HCT116 (cell line): Measurements from ENCODE around the gene ZNF367. TPM values are rescaled to one million over a fixed set of nuclear protein-coding genes. Genes with fewer than 3 reads are reported as not detected.

Experiments used
- ATAC-seq: fragments of 200-7000 bp; cut with Tn5 transposase; 2 replicates; pipeline ENCODE4 v1.9.1; 2020; ENCODE audit warnings: mild to moderate bottlenecking, moderate library complexity
- BruUV-seq: library from RNA; stranded (reverse); fragments of 400-500 nt; replicated peaks from 2 replicates; lab custom pipeline; 2021; lab: Mats Ljungman, UMichigan
- CTCF ChIA-PET: fragments of 300-600 bp; sonication (Branson Sonifier 250); formaldehyde crosslinking; loops from one replicate; lab custom pipeline; 2021; ENCODE audit warnings: antibody characterized with exemption; lab: Charles Lee
- POLR2A ChIA-PET: fragments of 300-600, 350-600 bp; sonication (Branson Sonifier 250); formaldehyde crosslinking; loops from one replicate; lab custom pipeline; 2021; ENCODE audit warnings: antibody characterized with exemption; lab: Charles Lee
- RAD21 ChIA-PET, 2 experiments: fragments of 300-600 bp; sonication (Branson Sonifier 250); formaldehyde crosslinking; loops; one replicate each; lab custom pipeline; 2023; ENCODE audit warnings: low total read pairs in 2 of 2; ENCODE audit not compliant: uncharacterized antibody in 2 of 2, unreplicated experiment in 2 of 2, low non-redundant PET in 1 of 2; lab: Charles Lee
- DNase-seq: peaks from one replicate; pipeline ENCODE4 v3.0.0-alpha.2; 2010; ENCODE audit warnings: low read depth, low spot score
- H2AFZ ChIP-seq: fragments of 200-600 bp; shearing (Covaris generic), sonication (generic); 2 replicates; pipeline ENCODE4 v1.6.1; 2017; ENCODE audit warnings: low read depth, mixed run types, mixed read lengths, antibody characterized with exemption, low read length; ENCODE audit not compliant: poor library complexity, severe bottlenecking
- H3K27ac ChIP-seq: 2 replicates; pipeline ENCODE4 v1.5.1; 2012; ENCODE audit warnings: low read depth, low read length
- H3K27me3 ChIP-seq: fragments of 200-600 bp; sonication (generic); 2 replicates; pipeline ENCODE4 v1.6.1; 2016; ENCODE audit warnings: mixed run types, low read length, mixed read lengths; ENCODE audit not compliant: insufficient read depth
- H3K36me3 ChIP-seq, 2 experiments: fragments of 200-500 bp in 1 of 2; fragments of 200-600 bp in 1 of 2; sonication (Bioruptor generic) in 1 of 2; sonication (generic) in 1 of 2; 2 replicates each; pipeline versions ENCODE4 v1.5.1 to v1.6.1; 2014 to 2016; ENCODE audit warnings: low read length in 2 of 2, inconsistent platforms in 1 of 2, mixed read lengths in 1 of 2, mixed run types in 1 of 2; ENCODE audit not compliant: insufficient read depth in 2 of 2, control insufficient read depth in 1 of 2
- H3K4me1 ChIP-seq, 2 experiments: fragments of 200-600 bp in 1 of 2; sonication (generic) in 1 of 2; 2 replicates each; pipeline versions ENCODE4 v1.5.1 to v1.6.1; 2012 to 2017; ENCODE audit warnings: low read length in 2 of 2, inconsistent platforms in 1 of 2, mild to moderate bottlenecking in 1 of 2, mixed read lengths in 1 of 2, mixed run types in 1 of 2, moderate library complexity in 1 of 2; ENCODE audit not compliant: insufficient read depth in 2 of 2, control insufficient read depth in 1 of 2
- H3K4me2 ChIP-seq: fragments of 200-600 bp; sonication (generic); 2 replicates; pipeline ENCODE4 v1.6.1; 2017; ENCODE audit warnings: mixed run types, low read length, mixed read lengths
- H3K4me3 ChIP-seq, 2 experiments: fragments of 200-600 bp in 1 of 2; sonication (generic) in 1 of 2; replicated peaks in 1 of 2; 2 replicates each; pipeline ENCODE4 v1.5.1; 2011 to 2016; ENCODE audit warnings: low read length in 2 of 2, control low read depth in 1 of 2, low read depth in 1 of 2, mild to moderate bottlenecking in 1 of 2, mixed read lengths in 1 of 2, mixed run types in 1 of 2
- H3K79me2 ChIP-seq: fragments of 200-600 bp; sonication (generic); 2 replicates; pipeline ENCODE4 v1.6.1; 2017; ENCODE audit warnings: mild to moderate bottlenecking, mixed run types, low read length, moderate library complexity, mixed read lengths; ENCODE audit not compliant: insufficient read depth
- H3K9ac ChIP-seq: fragments of 200-600 bp; sonication (generic); 2 replicates; pipeline ENCODE4 v1.6.1; 2016; ENCODE audit warnings: low read length, mixed read lengths
- H3K9me2 ChIP-seq: fragments of 200-600 bp; sonication (generic), shearing (Covaris generic); 2 replicates; pipeline ENCODE4 v1.6.1; 2017; ENCODE audit warnings: mixed run types, mild to moderate bottlenecking, moderate library complexity; ENCODE audit not compliant: insufficient read depth
- H3K9me3 ChIP-seq, 2 experiments: fragments of 200-500 bp in 1 of 2; fragments of 200-600 bp in 1 of 2; sonication (Bioruptor generic) in 1 of 2; sonication (generic) in 1 of 2; 2 replicates each; pipeline ENCODE4 v1.6.1; 2014 to 2017; ENCODE audit warnings: low read length in 2 of 2, mixed read lengths in 2 of 2, inconsistent platforms in 1 of 2, low read depth in 1 of 2, mild to moderate bottlenecking in 1 of 2, mixed run types in 1 of 2, moderate library complexity in 1 of 2; ENCODE audit not compliant: control insufficient read depth in 1 of 2, insufficient read depth in 1 of 2
- H4K20me1 ChIP-seq: fragments of 200-600 bp; sonication (generic), shearing (Covaris generic); 2 replicates; pipeline ENCODE4 v1.6.1; 2017; ENCODE audit warnings: mixed run types, mild to moderate bottlenecking, moderate library complexity; ENCODE audit not compliant: insufficient read depth
- CTCF ChIP-seq, 3 experiments: fragments of 200-600 bp in 1 of 3; sonication (generic) in 1 of 3; IDR thresholded peaks in 2 of 3; conservative IDR thresholded peaks in 1 of 3; 2 replicates each; pipeline ENCODE4 v1.5.1; 2012 to 2017; ENCODE audit warnings: low read depth in 2 of 3, low read length in 2 of 3, antibody characterized with exemption in 1 of 3, borderline replicate concordance in 1 of 3, control low read depth in 1 of 3, mild to moderate bottlenecking in 1 of 3, mixed read lengths in 1 of 3, mixed run types in 1 of 3, moderate library complexity in 1 of 3; ENCODE audit not compliant: insufficient read depth in 1 of 3
- EGR1 ChIP-seq: IDR thresholded peaks from 2 replicates; pipeline ENCODE4 v1.6.1; 2012; ENCODE audit warnings: low read depth
- ELF1 ChIP-seq: IDR thresholded peaks from 2 replicates; pipeline ENCODE4 v1.6.1; 2012; ENCODE audit warnings: low read depth, borderline replicate concordance
- EZH2phosphoT487 ChIP-seq: fragments of 200-600 bp; IDR thresholded peaks from 2 replicates; pipeline ENCODE4 v1.6.1; 2018; ENCODE audit warnings: antibody characterized with exemption, borderline replicate concordance
- FOSL1 ChIP-seq: IDR thresholded peaks from 2 replicates; pipeline ENCODE4 v1.6.1; 2012; ENCODE audit warnings: low read depth
- JUND ChIP-seq: IDR thresholded peaks from 2 replicates; pipeline ENCODE4 v1.6.1; 2012
- MAX ChIP-seq: IDR thresholded peaks from 2 replicates; pipeline ENCODE4 v1.6.1; 2012
- POLR2A ChIP-seq: IDR thresholded peaks from 2 replicates; pipeline ENCODE4 v1.7.0; 2011; ENCODE audit warnings: borderline replicate concordance; ENCODE audit not compliant: insufficient read depth, insufficient read length; ENCODE audit errors: extremely low read depth
- POLR2AphosphoS5 ChIP-seq: IDR thresholded peaks from 2 replicates; pipeline ENCODE4 v1.6.1; 2011; ENCODE audit warnings: mild to moderate bottlenecking, low read depth, low read length, moderate library complexity
- SP1 ChIP-seq: IDR thresholded peaks from 2 replicates; pipeline ENCODE4 v1.6.1; 2012; ENCODE audit warnings: low read depth
- SRF ChIP-seq: IDR thresholded peaks from 2 replicates; pipeline ENCODE4 v1.6.1; 2012; ENCODE audit warnings: low read depth
- TCF7L2 ChIP-seq: IDR thresholded peaks from 2 replicates; pipeline ENCODE4 v1.7.0; 2011; ENCODE audit warnings: borderline replicate concordance, inconsistent platforms; ENCODE audit not compliant: insufficient read depth, insufficient read length; ENCODE audit errors: extremely low read depth
- intact Hi-C: fragments of 100-400 bp; cut with micrococcal nuclease; formaldehyde crosslinking; loops from 2 replicates; pipeline ENCODE4 v1.10.0; 2022
- total RNA-seq: library from RNA; stranded (reverse); gene quantifications from one replicate; pipeline ENCODE4 v1.2.1, GENCODE V29; 2021; ENCODE audit not compliant: unreplicated experiment
- TF ChIP-seq, protein P1 (sequence below): IDR thresholded peaks from 2 replicates; pipeline ENCODE4 v1.6.1; 2011; ENCODE audit warnings: mild to moderate bottlenecking, low read length, moderate library complexity; ENCODE audit not compliant: insufficient replicate concordance; ENCODE audit errors: extremely low read depth

ZNF367 gene
- total RNA-seq, 1 experiment from 2014 or later: 18.1 TPM

DNA sequence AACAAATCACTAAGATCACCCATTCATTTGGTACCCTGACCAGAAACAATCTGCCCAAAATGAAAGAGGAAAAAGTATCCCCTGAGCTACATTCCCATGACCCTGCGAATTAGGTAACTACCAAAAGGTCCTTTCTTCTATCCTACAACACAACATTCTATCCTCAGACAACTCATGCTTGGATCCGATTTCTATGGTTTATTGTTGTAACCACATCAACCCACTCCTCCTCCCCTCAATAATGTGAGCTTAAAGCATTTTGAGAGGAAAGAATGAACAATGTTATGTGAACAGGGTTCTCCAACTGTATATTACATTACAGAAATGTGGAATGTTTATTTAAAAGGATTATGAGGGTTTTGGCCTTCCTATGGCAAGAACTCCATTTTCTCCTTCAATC lies 38.7 kb downstream of the ZNF367 start:
- ChIA-PET POLR2A (no interaction called here), CTCF (no interaction called here), RAD21 (no interaction called here)
- Histone ChIP-seq H3K4me2 (no peak overlapping the region), H3K4me1 (peaks cover 46 to 63% of the 10 kb centered on the region in 2 experiments), H3K27ac (no peak overlapping the region), H3K9me2 (no peaks in the 10 kb centered on the region), H3K9me3 (no peaks in the 10 kb centered on the region), H3K36me3 (no peaks in the 10 kb centered on the region), H2AFZ (no peak overlapping the region), H3K79me2 (peaks cover 36% of the 10 kb centered on the region), H3K4me3 (no peak overlapping the region), H3K27me3 (no peaks in the 10 kb centered on the region), H3K9ac (no peak overlapping the region), H4K20me1 (no peaks in the 10 kb centered on the region)
- DNase-seq (no peak), ATAC-seq (no peak)
- intact Hi-C loops: no loop called here
- TF ChIP-seq SRF (no peak), FOSL1 (no peak), ELF1 (no peak), JUND (no peak), POLR2A (no peak), POLR2AphosphoS5 (no peak), CTCF (IDR thresholded peaks at IDR 0.05 in 2 of 3, conservative IDR thresholded peaks at IDR 0.05 in 1 of 3; ENCODE audit: borderline replicate concordance in 1 of 3, insufficient read depth in 1 of 3, low read depth in 2 of 3, low read length in 2 of 3) (no peak), EZH2phosphoT487 (no peak), MAX (no peak), EGR1 (no peak), SP1 (no peak), TCF7L2 (no peak)
- TF ChIP-seq, protein P1, sequence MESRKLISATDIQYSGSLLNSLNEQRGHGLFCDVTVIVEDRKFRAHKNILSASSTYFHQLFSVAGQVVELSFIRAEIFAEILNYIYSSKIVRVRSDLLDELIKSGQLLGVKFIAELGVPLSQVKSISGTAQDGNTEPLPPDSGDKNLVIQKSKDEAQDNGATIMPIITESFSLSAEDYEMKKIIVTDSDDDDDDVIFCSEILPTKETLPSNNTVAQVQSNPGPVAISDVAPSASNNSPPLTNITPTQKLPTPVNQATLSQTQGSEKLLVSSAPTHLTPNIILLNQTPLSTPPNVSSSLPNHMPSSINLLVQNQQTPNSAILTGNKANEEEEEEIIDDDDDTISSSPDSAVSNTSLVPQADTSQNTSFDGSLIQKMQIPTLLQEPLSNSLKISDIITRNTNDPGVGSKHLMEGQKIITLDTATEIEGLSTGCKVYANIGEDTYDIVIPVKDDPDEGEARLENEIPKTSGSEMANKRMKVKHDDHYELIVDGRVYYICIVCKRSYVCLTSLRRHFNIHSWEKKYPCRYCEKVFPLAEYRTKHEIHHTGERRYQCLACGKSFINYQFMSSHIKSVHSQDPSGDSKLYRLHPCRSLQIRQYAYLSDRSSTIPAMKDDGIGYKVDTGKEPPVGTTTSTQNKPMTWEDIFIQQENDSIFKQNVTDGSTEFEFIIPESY: no peak
- BruUV-seq: no TSS peak
